PC-9 (cell line): Measurements from ENCODE around the gene ATF6. TPM values are rescaled to one million over a fixed set of nuclear protein-coding genes. Genes with fewer than 3 reads are reported as not detected.
A peak's percentile ranks its signal among the peaks of the same experiment; 100 is the strongest.

Experiments used
- Bru-seq: library from RNA; stranded (reverse); fragments of 400-500 nt; gene quantifications from one replicate; lab custom pipeline; 2021; lab: Mats Ljungman, UMichigan
- BruChase-seq, 2 experiments: library from RNA; stranded (reverse); fragments of 400-500 nt; gene quantifications; one replicate each; lab custom pipeline; 2021; lab: Mats Ljungman, UMichigan
- BruUV-seq: library from RNA; stranded (reverse); fragments of 400-500 nt; replicated peaks from 2 replicates; lab custom pipeline; 2021; lab: Mats Ljungman, UMichigan
- CTCF ChIA-PET: fragments of 300-600 bp; sonication (Branson Sonifier 250); formaldehyde crosslinking; loops from one replicate; lab custom pipeline; 2022; ENCODE audit warnings: antibody characterized with exemption; lab: Charles Lee
- POLR2A ChIA-PET: fragments of 300-600 bp; sonication (Branson Sonifier 250); formaldehyde crosslinking; loops from one replicate; lab custom pipeline; 2022; ENCODE audit warnings: antibody characterized with exemption; ENCODE audit not compliant: unreplicated experiment; lab: Charles Lee
- DNase-seq, 2 experiments: peaks; one replicate each; pipeline versions ENCODE4 v3.0.0 to v3.0.0-alpha.2; 2015 to 2022; ENCODE audit warnings: mixed read lengths in 1 of 2
- H2AFZ ChIP-seq: fragments of 200-600 bp; sonication (generic); 2 replicates; pipeline ENCODE4 v1.8.1; 2017; ENCODE audit warnings: antibody characterized with exemption
- H3F3A ChIP-seq: fragments of 200-600 bp; sonication (generic); 2 replicates; pipeline ENCODE4 v1.8.1; 2017; ENCODE audit warnings: antibody characterized with exemption, mild to moderate bottlenecking, low read depth; ENCODE audit not compliant: insufficient read depth
- H3K27ac ChIP-seq: fragments of 200-600 bp; sonication (generic); 2 replicates; pipeline ENCODE4 v1.6.1; 2016; ENCODE audit warnings: mixed run types
- H3K27me3 ChIP-seq: fragments of 200-600 bp; sonication (generic); 2 replicates; pipeline ENCODE4 v1.6.1; 2016; ENCODE audit warnings: low read depth, mixed run types; ENCODE audit not compliant: insufficient read depth
- H3K36me3 ChIP-seq: fragments of 200-600 bp; sonication (generic); 2 replicates; pipeline ENCODE4 v1.6.1; 2016; ENCODE audit warnings: low read depth, mixed run types
- H3K4me1 ChIP-seq: fragments of 200-600 bp; sonication (generic); replicated peaks from 2 replicates; pipeline ENCODE4 v1.6.1; 2016; ENCODE audit warnings: mixed run types; ENCODE audit not compliant: insufficient read depth
- H3K4me2 ChIP-seq: fragments of 200-600 bp; sonication (generic); 2 replicates; pipeline ENCODE4 v1.6.1; 2017; ENCODE audit warnings: mixed run types
- H3K4me3 ChIP-seq: fragments of 200-600 bp; sonication (generic); 2 replicates; pipeline ENCODE4 v1.6.1; 2016; ENCODE audit warnings: mixed run types
- H3K79me2 ChIP-seq: fragments of 200-600 bp; sonication (generic); 2 replicates; pipeline ENCODE4 v1.6.1; 2017; ENCODE audit warnings: low read depth, mixed run types
- H3K9me2 ChIP-seq: fragments of 200-600 bp; sonication (generic); 2 replicates; pipeline ENCODE4 v1.8.1; 2017; ENCODE audit warnings: mild to moderate bottlenecking; ENCODE audit not compliant: insufficient read depth
- H3K9me3 ChIP-seq: fragments of 200-600 bp; sonication (generic); 2 replicates; pipeline ENCODE4 v1.8.1; 2016; ENCODE audit warnings: low read depth; ENCODE audit not compliant: insufficient read depth
- H4K20me1 ChIP-seq: fragments of 200-600 bp; sonication (generic); 2 replicates; pipeline ENCODE4 v1.8.1; 2017; ENCODE audit not compliant: insufficient read depth
- EZH2 ChIP-seq: fragments of 200-600 bp; sonication (generic); IDR thresholded peaks from 2 replicates; pipeline ENCODE4 v1.8.0; 2017; ENCODE audit warnings: antibody characterized with exemption, low read depth
- intact Hi-C: fragments of 100-400 bp; cut with micrococcal nuclease; formaldehyde crosslinking; loops from one replicate; pipeline ENCODE4 v1.10.0; 2022; ENCODE audit not compliant: unreplicated experiment
- long read RNA-seq: library from polyadenylated mRNA; stranded (forward); transcript quantifications from one replicate; pipeline ENCODE4 v2.0.0, GENCODE V29; 2022
- total RNA-seq: library from RNA; stranded (reverse); gene quantifications from 2 replicates; pipeline ENCODE4 v1.2.3, GENCODE V29; 2021
- TF ChIP-seq, protein P1 (sequence below): fragments of 200-600 bp; sonication (generic); conservative IDR thresholded peaks from 2 replicates; pipeline ENCODE4 v1.6.1; 2017; ENCODE audit warnings: mixed run types, antibody characterized with exemption, mild to moderate bottlenecking, moderate library complexity

ATF6 gene, protein sequence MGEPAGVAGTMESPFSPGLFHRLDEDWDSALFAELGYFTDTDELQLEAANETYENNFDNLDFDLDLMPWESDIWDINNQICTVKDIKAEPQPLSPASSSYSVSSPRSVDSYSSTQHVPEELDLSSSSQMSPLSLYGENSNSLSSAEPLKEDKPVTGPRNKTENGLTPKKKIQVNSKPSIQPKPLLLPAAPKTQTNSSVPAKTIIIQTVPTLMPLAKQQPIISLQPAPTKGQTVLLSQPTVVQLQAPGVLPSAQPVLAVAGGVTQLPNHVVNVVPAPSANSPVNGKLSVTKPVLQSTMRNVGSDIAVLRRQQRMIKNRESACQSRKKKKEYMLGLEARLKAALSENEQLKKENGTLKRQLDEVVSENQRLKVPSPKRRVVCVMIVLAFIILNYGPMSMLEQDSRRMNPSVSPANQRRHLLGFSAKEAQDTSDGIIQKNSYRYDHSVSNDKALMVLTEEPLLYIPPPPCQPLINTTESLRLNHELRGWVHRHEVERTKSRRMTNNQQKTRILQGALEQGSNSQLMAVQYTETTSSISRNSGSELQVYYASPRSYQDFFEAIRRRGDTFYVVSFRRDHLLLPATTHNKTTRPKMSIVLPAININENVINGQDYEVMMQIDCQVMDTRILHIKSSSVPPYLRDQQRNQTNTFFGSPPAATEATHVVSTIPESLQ
- total RNA-seq (14.6 and 19.5 TPM in 2 replicates), Bru-seq, nascent RNA (percentile 78 among the genes with signal in this experiment), BruChase-seq, experiment 1, labeled RNA remaining after a 2-hour chase (percentile 66 among the genes with signal in this experiment), BruChase-seq, experiment 2, labeled RNA remaining after a 6-hour chase (percentile 66 among the genes with signal in this experiment)
- long read RNA-seq, full-length matches to known transcripts: 31 of 39 reads
- long read RNA-seq, partial matches to known transcripts: 2 of 39 reads
- long read RNA-seq, other reads (novel, unspliced or antisense): 6 of 39 reads

DNA sequence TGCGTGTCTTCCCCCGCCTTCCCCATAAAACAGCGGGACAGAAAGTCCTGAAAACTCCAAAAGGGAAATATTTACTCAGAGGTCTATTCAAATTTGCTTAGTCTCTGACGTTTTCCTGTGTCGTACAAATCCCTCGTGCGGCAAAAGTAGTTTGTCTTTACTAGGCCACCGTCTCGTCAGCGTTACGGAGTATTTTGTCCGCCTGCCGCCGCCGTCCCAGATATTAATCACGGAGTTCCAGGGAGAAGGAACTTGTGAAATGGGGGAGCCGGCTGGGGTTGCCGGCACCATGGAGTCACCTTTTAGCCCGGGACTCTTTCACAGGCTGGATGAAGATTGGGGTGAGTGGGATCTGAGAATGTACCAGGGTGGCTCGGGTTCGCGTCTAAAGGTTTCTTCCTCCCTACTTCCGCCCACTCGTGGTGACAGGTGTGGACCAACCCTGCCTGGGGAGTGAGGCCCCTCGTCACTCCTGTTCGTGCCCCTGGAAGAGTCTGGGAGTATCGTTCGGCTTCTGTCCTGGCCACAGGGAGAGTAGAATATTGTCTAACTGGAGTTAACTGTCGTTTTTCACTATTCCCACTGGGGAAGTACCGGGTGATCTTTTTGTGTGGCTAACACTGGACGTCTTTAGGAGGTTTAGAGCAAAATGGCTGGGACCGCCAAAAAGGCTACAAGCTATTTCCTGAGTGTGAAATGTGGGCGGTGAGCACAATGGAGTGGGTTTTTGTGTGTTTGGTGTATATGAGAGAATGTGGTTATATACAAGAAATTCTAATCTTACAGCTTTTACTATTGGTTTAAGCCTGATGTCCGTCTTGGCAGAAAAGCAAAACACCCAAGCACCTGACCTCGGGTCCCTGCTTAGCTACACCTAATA lies at the start of gene ATF6:
Gene ATF6 (plus strand): TSS at position 219 of the 880 bp plus-strand sequence. CDS start 41 bp downstream, at position 260.
- Histone ChIP-seq H3K4me3 (peak within 1 kb of the TSS; percentile 74), H3K27me3 (no peaks in the 10 kb centered on the region), H3K4me2 (peak within 1 kb of the TSS; percentile 90), H4K20me1 (0 out of 2 replicates have a peak, but pooled peaks cover 6% of the 10 kb centered on the region), H3K79me2 (peaks cover 57% of the 10 kb centered on the region), H3K9me2 (no peaks in the 10 kb centered on the region), H2AFZ (peak within 1 kb of the TSS; percentile 91), H3K36me3 (no peaks in the 10 kb centered on the region), H3F3A (peaks cover 5% of the 10 kb centered on the region; the same call in 1 of the 2 replicates), H3K27ac (peak within 1 kb of the TSS; percentile 90), H3K4me1 (peaks cover 11% of the 10 kb centered on the region), H3K9me3 (no peaks in the 10 kb centered on the region)
- DNase-seq: peak; percentile 83 to 88
- TF ChIP-seq EZH2: no peak
- TF ChIP-seq, protein P1, sequence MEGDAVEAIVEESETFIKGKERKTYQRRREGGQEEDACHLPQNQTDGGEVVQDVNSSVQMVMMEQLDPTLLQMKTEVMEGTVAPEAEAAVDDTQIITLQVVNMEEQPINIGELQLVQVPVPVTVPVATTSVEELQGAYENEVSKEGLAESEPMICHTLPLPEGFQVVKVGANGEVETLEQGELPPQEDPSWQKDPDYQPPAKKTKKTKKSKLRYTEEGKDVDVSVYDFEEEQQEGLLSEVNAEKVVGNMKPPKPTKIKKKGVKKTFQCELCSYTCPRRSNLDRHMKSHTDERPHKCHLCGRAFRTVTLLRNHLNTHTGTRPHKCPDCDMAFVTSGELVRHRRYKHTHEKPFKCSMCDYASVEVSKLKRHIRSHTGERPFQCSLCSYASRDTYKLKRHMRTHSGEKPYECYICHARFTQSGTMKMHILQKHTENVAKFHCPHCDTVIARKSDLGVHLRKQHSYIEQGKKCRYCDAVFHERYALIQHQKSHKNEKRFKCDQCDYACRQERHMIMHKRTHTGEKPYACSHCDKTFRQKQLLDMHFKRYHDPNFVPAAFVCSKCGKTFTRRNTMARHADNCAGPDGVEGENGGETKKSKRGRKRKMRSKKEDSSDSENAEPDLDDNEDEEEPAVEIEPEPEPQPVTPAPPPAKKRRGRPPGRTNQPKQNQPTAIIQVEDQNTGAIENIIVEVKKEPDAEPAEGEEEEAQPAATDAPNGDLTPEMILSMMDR: no peak
- intact Hi-C loops: loop anchor here (10.0 kb wide), 1 partner anchor 542 kb away; the partner anchor contains the start of genes APOA2 and TOMM40L
- ChIA-PET POLR2A (interaction anchor here (0.6 to 0.7 kb wide), 3 partner anchors 17 to 1082 kb away, joined by 3 to 11 read pairs (median 5); partner anchors contain the start of gene DUSP12), CTCF (interaction anchor here (0.6 to 1.1 kb wide), 3 partner anchors 17 to 28 kb away, joined by 3 to 7 read pairs (median 3); partner anchors contain the start of gene DUSP12)
- BruUV-seq: TSS peak; percentile 68

DNA sequence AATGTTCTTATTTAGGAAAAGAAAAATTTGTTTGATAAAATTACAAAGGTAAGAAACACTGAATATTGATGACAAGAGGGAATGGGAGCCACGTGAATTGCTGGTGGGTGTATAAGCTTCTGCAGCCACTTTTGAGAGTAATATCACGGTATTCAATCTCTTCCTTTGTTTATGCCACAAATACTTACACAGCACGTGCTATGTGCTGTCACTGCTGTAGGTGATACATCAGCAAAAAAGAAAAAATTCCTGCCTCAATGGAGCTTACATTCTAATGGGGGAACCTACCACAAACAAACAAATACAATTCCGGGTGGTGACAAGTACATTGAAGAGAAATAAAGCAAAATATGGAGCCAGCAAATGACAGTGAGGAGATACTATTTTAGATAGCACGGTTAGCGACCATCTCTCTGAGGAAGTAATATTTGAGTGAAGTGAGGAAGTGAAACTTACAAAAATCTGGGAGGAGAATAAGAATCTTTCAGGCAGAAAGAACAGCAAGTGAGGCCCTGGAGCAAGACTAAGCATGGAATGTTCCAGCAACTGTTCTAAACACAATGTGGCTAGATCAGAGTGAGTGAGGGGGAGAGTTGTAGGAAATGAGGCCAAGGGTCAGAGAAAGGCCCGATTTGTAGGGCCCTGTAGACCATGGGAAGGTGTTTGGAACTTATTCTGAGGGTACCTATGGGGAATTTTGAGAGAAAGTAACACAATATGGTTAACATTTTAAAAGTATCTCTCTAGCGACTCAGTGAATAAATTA lies 47.4 kb upstream of the ATF6 start:
- Histone ChIP-seq H3K4me3 (no peak overlapping the region), H3K4me1 (peaks cover 26% of the 10 kb centered on the region), H3K79me2 (no peaks in the 10 kb centered on the region), H3K9me2 (no peaks in the 10 kb centered on the region), H2AFZ (no peak overlapping the region), H4K20me1 (no peaks in the 10 kb centered on the region), H3K27ac (no peak overlapping the region), H3K27me3 (no peaks in the 10 kb centered on the region), H3K36me3 (no peaks in the 10 kb centered on the region), H3F3A (no peaks in the 10 kb centered on the region), H3K4me2 (no peak overlapping the region), H3K9me3 (no peaks in the 10 kb centered on the region)
- intact Hi-C loops: no loop called here
- no peak for TF ChIP-seq EZH2
- TF ChIP-seq, protein P1: no peak
- CTCF ChIA-PET: no interaction called here
- DNase-seq: no peak
- POLR2A ChIA-PET: no interaction called here
- no TSS peak for BruUV-seq
